GM23338 (cell line): ENCODE results near the gene RPL37A.

Source experiments
- EZH2 ChIP-seq: fragments of 200-600 bp; sonication (generic); IDR thresholded peaks from one replicate; pipeline ENCODE4 v1.8.0; 2017; ENCODE audit warnings: antibody characterized with exemption, mild to moderate bottlenecking, low read depth; ENCODE audit not compliant: unreplicated experiment
- TF ChIP-seq, protein P1 (sequence below), 2 experiments: fragments of 200-600 bp in 1 of 2; sonication (generic) in 1 of 2; conservative IDR thresholded peaks; 2 replicates each; pipeline versions ENCODE4 v1.5.1 to v1.6.1; 2016 to 2017; ENCODE audit warnings: antibody characterized with exemption in 2 of 2, low read depth in 2 of 2, mild to moderate bottlenecking in 2 of 2, moderate library complexity in 1 of 2

GRCh38 chr2:216546641-216547403, 48.2 kb downstream of the RPL37A start:
- TF ChIP-seq, protein P1, sequence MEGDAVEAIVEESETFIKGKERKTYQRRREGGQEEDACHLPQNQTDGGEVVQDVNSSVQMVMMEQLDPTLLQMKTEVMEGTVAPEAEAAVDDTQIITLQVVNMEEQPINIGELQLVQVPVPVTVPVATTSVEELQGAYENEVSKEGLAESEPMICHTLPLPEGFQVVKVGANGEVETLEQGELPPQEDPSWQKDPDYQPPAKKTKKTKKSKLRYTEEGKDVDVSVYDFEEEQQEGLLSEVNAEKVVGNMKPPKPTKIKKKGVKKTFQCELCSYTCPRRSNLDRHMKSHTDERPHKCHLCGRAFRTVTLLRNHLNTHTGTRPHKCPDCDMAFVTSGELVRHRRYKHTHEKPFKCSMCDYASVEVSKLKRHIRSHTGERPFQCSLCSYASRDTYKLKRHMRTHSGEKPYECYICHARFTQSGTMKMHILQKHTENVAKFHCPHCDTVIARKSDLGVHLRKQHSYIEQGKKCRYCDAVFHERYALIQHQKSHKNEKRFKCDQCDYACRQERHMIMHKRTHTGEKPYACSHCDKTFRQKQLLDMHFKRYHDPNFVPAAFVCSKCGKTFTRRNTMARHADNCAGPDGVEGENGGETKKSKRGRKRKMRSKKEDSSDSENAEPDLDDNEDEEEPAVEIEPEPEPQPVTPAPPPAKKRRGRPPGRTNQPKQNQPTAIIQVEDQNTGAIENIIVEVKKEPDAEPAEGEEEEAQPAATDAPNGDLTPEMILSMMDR (conservative IDR thresholded peaks at IDR 0.05; ENCODE audit: low read depth in 2 of 2) = no peak
- no peak for TF ChIP-seq EZH2
